H9 (cell line): ENCODE measurements around the gene PEPD. TPM values are rescaled to one million over a fixed set of nuclear protein-coding genes. Genes with fewer than 3 reads are reported as not detected.

ENCODE experiments used
- DNase-seq: peaks from one replicate; pipeline ENCODE4 v3.0.0-alpha.2; 2017
- H2AFZ ChIP-seq: one replicate; pipeline ENCODE4 v1.6.1; 2013; ENCODE audit warnings: mild to moderate bottlenecking, low read length, control low read depth, moderate library complexity
- H2AK5ac ChIP-seq: 2 replicates; pipeline ENCODE4 v1.6.1; 2013; ENCODE audit warnings: low read length, control low read depth, mixed read lengths; ENCODE audit not compliant: insufficient read length
- H2BK120ac ChIP-seq: one replicate; pipeline ENCODE4 v1.6.1; 2013; ENCODE audit warnings: low read depth, mild to moderate bottlenecking, low read length, control low read depth, inconsistent platforms; ENCODE audit not compliant: poor library complexity, severe bottlenecking
- H2BK12ac ChIP-seq: 2 replicates; pipeline ENCODE4 v1.6.1; 2013; ENCODE audit warnings: low read length, control low read depth, mixed read lengths, low read depth; ENCODE audit not compliant: insufficient read length
- H2BK15ac ChIP-seq: 2 replicates; pipeline ENCODE4 v1.6.1; 2013; ENCODE audit warnings: low read depth, low read length, control low read depth
- H2BK20ac ChIP-seq: one replicate; pipeline ENCODE4 v1.6.1; 2013; ENCODE audit warnings: low read depth, mild to moderate bottlenecking, low read length, control low read depth, inconsistent platforms; ENCODE audit not compliant: poor library complexity, severe bottlenecking
- H2BK5ac ChIP-seq: 2 replicates; pipeline ENCODE4 v1.6.1; 2013; ENCODE audit warnings: low read length, control low read depth, mixed read lengths; ENCODE audit not compliant: insufficient read length
- H3K14ac ChIP-seq: 2 replicates; pipeline ENCODE4 v1.6.1; 2013; ENCODE audit warnings: low read length, control low read depth; ENCODE audit not compliant: insufficient read depth
- H3K18ac ChIP-seq: 2 replicates; pipeline ENCODE4 v1.6.1; 2013; ENCODE audit warnings: low read depth, mild to moderate bottlenecking, mixed read lengths, low read length, control low read depth; ENCODE audit not compliant: insufficient read length
- H3K23ac ChIP-seq: 2 replicates; pipeline ENCODE4 v1.6.1; 2013; ENCODE audit warnings: low read length, control low read depth, mixed read lengths, low read depth; ENCODE audit not compliant: insufficient read length
- H3K23me2 ChIP-seq: 2 replicates; pipeline ENCODE4 v1.6.1; 2013; ENCODE audit warnings: low read depth, mild to moderate bottlenecking, mixed read lengths, low read length, control low read depth; ENCODE audit not compliant: insufficient read length, poor library complexity, severe bottlenecking
- H3K27ac ChIP-seq: 2 replicates; pipeline ENCODE4 v1.5.1; 2013; ENCODE audit warnings: low read length, control low read depth, mixed read lengths, low read depth; ENCODE audit not compliant: insufficient read length
- H3K27me3 ChIP-seq: 2 replicates; pipeline ENCODE4 v1.6.1; 2013; ENCODE audit warnings: low read length, control low read depth, inconsistent platforms; ENCODE audit not compliant: insufficient read depth
- H3K4ac ChIP-seq: 2 replicates; pipeline ENCODE4 v1.6.1; 2013; ENCODE audit warnings: low read depth, mild to moderate bottlenecking, control low read depth, inconsistent platforms, low read length, moderate library complexity
- H3K4me1 ChIP-seq: 2 replicates; pipeline ENCODE4 v1.6.1; 2013; ENCODE audit warnings: low read length, control low read depth, inconsistent platforms; ENCODE audit not compliant: insufficient read depth
- H3K4me2 ChIP-seq: 2 replicates; pipeline ENCODE4 v1.6.1; 2013; ENCODE audit warnings: low read length, control low read depth, mixed read lengths; ENCODE audit not compliant: insufficient read length, insufficient read depth
- H3K56ac ChIP-seq: 2 replicates; pipeline ENCODE4 v1.6.1; 2013; ENCODE audit warnings: low read depth, mild to moderate bottlenecking, mixed read lengths, low read length, control low read depth; ENCODE audit not compliant: insufficient read length
- H3K79me1 ChIP-seq: 2 replicates; pipeline ENCODE4 v1.6.1; 2013; ENCODE audit warnings: low read depth, mild to moderate bottlenecking, moderate library complexity, low read length, control low read depth, inconsistent platforms; ENCODE audit not compliant: insufficient read depth, poor library complexity, severe bottlenecking
- H3K79me2 ChIP-seq: 2 replicates; pipeline ENCODE4 v1.6.1; 2013; ENCODE audit warnings: low read length, control low read depth, inconsistent platforms; ENCODE audit not compliant: insufficient read depth
- H3K9ac ChIP-seq: 2 replicates; pipeline ENCODE4 v1.6.1; 2013; ENCODE audit warnings: low read length, control low read depth, mixed read lengths; ENCODE audit not compliant: insufficient read length; ENCODE audit errors: extremely low read depth
- H3K9me3 ChIP-seq: one replicate; pipeline ENCODE4 v1.6.1; 2013; ENCODE audit warnings: low read depth, low read length, inconsistent platforms; ENCODE audit not compliant: control insufficient read depth
- H3T11ph ChIP-seq: one replicate; pipeline ENCODE4 v1.6.1; 2013; ENCODE audit warnings: mild to moderate bottlenecking, low read length, control low read depth, inconsistent platforms
- H4K20me1 ChIP-seq: one replicate; pipeline ENCODE4 v1.6.1; 2013; ENCODE audit not compliant: control insufficient read depth, insufficient read length, insufficient read depth
- H4K5ac ChIP-seq: 2 replicates; pipeline ENCODE4 v1.6.1; 2013; ENCODE audit warnings: low read depth, mild to moderate bottlenecking, mixed read lengths, low read length, control low read depth; ENCODE audit not compliant: insufficient read length
- H4K8ac ChIP-seq: replicated peaks from 2 replicates; pipeline ENCODE4 v1.6.1; 2013; ENCODE audit warnings: low read length, control low read depth, mixed read lengths, low read depth; ENCODE audit not compliant: insufficient read length
- H4K91ac ChIP-seq: 2 replicates; pipeline ENCODE4 v1.6.1; 2013; ENCODE audit warnings: low read depth, mild to moderate bottlenecking, moderate library complexity, mixed read lengths, low read length, control low read depth; ENCODE audit not compliant: insufficient read length
- H3K27ac Mint-ChIP-seq, 3 experiments: 2 replicates in 2 of 3; 3 replicates in 1 of 3; pipeline ENCODE4 v1.8.0; 2020 to 2021; ENCODE audit warnings: mixed read lengths in 3 of 3, mild to moderate bottlenecking in 1 of 3, moderate library complexity in 1 of 3
- H3K27me3 Mint-ChIP-seq: 2 replicates; pipeline ENCODE4 v1.8.0; 2021; ENCODE audit warnings: low read depth, mild to moderate bottlenecking, moderate library complexity, mixed read lengths
- H3K36me3 Mint-ChIP-seq, 3 experiments: 2 replicates in 2 of 3; 3 replicates in 1 of 3; pipeline ENCODE4 v1.8.0; 2020 to 2021; ENCODE audit warnings: low read depth in 3 of 3, mixed read lengths in 3 of 3; ENCODE audit not compliant: insufficient read depth in 1 of 3
- H3K4me1 Mint-ChIP-seq, 2 experiments: 2 replicates each; pipeline ENCODE4 v1.8.0; 2020; ENCODE audit warnings: mixed read lengths in 2 of 2
- H3K4me3 Mint-ChIP-seq, 2 experiments: 2 replicates in 1 of 2; 3 replicates in 1 of 2; pipeline ENCODE4 v1.8.0; 2020 to 2021; ENCODE audit warnings: mild to moderate bottlenecking in 2 of 2, mixed read lengths in 2 of 2, moderate library complexity in 1 of 2
- H3K9me3 Mint-ChIP-seq, 2 experiments: 2 replicates in 1 of 2; 3 replicates in 1 of 2; pipeline ENCODE4 v1.8.0; 2020; ENCODE audit warnings: mild to moderate bottlenecking in 2 of 2, mixed read lengths in 2 of 2, moderate library complexity in 1 of 2
- WGBS: extraction: QIAGEN DNeasy Blood & Tissue Kit; methylation state at CpG from one replicate; pipeline ENCODE4 v1.1.7; 2013; ENCODE audit warnings: missing lambda C conversion rate, low lambda C conversion rate, mixed read lengths; ENCODE audit not compliant: insufficient read length; ENCODE audit errors: extremely low coverage; 5-methylcytosine and 5-hydroxymethylcytosine counted together
- total RNA-seq: library from RNA; stranded (reverse); gene quantifications from 2 replicates; pipeline ENCODE4 v1.2.1, GENCODE V29; 2021
- TF ChIP-seq, protein P1 (sequence below): fragments of 200-600 bp; sonication (generic); conservative IDR thresholded peaks from 3 replicates; pipeline ENCODE4 v1.8.0; 2021; ENCODE audit warnings: antibody characterized with exemption, mild to moderate bottlenecking

The PEPD gene
- total RNA-seq, 1 experiment from 2014 or later = 52.8 TPM

GRCh38 chr19:33379151-33379829, 142.3 kb downstream of the PEPD start:
- Histone ChIP-seq H2BK15ac (no peak overlapping the region), H3K4ac (no peak overlapping the region), H4K91ac (no peak overlapping the region), H3T11ph (no peak overlapping the region), H3K23ac (no peak overlapping the region), H3K4me2 (no peak overlapping the region), H2BK12ac (no peak overlapping the region), H3K4me1 (peaks cover 4% of the 10 kb centered on the region; the same call in 1 of the 2 replicates), H3K27me3 (no peaks in the 10 kb centered on the region), H3K79me2 (peaks cover 32% of the 10 kb centered on the region; the same call in 1 of the 2 replicates), H3K56ac (no peak overlapping the region), H3K27ac (no peak overlapping the region), H3K79me1 (peaks cover 6% of the 10 kb centered on the region), H2BK120ac (no peak overlapping the region), H3K9me3 (no peaks in the 10 kb centered on the region), H2AK5ac (no peak overlapping the region), H4K8ac (no peak overlapping the region), H2AFZ (no peak overlapping the region), H2BK20ac (no peak overlapping the region), H3K14ac (no peak overlapping the region), H4K5ac (no peak overlapping the region), H3K9ac (no peak overlapping the region), H3K23me2 (peaks cover 3% of the 10 kb centered on the region), H2BK5ac (no peak overlapping the region), H3K18ac (no peak overlapping the region), H4K20me1 (peaks cover 2% of the 10 kb centered on the region)
- TF ChIP-seq, protein P1, sequence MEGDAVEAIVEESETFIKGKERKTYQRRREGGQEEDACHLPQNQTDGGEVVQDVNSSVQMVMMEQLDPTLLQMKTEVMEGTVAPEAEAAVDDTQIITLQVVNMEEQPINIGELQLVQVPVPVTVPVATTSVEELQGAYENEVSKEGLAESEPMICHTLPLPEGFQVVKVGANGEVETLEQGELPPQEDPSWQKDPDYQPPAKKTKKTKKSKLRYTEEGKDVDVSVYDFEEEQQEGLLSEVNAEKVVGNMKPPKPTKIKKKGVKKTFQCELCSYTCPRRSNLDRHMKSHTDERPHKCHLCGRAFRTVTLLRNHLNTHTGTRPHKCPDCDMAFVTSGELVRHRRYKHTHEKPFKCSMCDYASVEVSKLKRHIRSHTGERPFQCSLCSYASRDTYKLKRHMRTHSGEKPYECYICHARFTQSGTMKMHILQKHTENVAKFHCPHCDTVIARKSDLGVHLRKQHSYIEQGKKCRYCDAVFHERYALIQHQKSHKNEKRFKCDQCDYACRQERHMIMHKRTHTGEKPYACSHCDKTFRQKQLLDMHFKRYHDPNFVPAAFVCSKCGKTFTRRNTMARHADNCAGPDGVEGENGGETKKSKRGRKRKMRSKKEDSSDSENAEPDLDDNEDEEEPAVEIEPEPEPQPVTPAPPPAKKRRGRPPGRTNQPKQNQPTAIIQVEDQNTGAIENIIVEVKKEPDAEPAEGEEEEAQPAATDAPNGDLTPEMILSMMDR = no peak
- Mint-ChIP-seq H3K27me3 (0 out of 2 replicates have a peak, but pooled peaks cover 2% of the 10 kb centered on the region), H3K36me3 (peaks cover 13 to 24% (median 13%) of the 10 kb centered on the region in 3 experiments), H3K27ac (0 out of 7 replicates have a peak overlapping the region, but pooled peaks of 1 of the 3 experiments have one; percentile 26), H3K4me3 (no peak overlapping the region), H3K4me1 (peaks cover 61 to 62% of the 10 kb centered on the region in 2 experiments), H3K9me3 (no peaks in the 10 kb centered on the region)
- WGBS = no CpG with 5 or more reads among the region's 16 CpGs
- no peak for DNase-seq
